AG09319 (cell line): Measurements from ENCODE around the gene GORASP2.

Experiments
- DNase-seq: peaks from one replicate; pipeline ENCODE4 v3.0.0-alpha.2; 2010; ENCODE audit warnings: low read depth; ENCODE audit errors: extremely low read depth
- TF ChIP-seq, protein P1 (sequence below): IDR thresholded peaks from 2 replicates; pipeline ENCODE4 v1.5.1; 2011; ENCODE audit warnings: low read depth, mild to moderate bottlenecking, inconsistent platforms, low read length, moderate library complexity

Gene GORASP2

DNA sequence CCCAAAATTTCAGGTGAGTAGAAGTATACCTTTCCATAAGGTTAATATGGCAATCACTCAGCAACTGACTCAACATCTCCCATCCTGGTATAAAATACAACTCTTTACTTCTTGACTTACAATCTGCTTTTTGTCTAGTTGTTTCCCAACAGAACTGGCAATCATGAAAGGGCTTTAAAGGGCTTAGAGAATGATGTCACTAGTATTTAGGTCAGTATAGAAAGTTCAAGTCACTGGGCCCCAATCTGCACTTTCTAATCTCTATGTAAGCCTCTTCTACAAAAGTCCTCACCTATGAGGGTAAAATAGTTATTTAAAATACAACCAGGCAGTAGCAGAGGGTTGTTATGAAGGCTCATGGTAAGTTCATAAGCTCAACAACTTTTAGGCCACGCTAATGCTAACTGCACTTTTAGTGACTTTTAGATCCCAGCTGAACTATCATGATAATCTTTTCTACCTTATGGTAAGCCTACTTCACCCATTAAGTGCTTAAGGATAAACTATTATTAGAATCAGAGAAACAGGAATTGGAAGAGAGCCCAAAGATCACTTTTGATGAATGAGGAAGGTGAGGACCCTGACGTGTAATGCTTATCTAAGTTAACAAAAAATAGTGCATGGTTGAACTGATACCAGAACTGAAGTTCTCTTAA lies 79.6 kb downstream of the GORASP2 start:
- TF ChIP-seq, protein P1, sequence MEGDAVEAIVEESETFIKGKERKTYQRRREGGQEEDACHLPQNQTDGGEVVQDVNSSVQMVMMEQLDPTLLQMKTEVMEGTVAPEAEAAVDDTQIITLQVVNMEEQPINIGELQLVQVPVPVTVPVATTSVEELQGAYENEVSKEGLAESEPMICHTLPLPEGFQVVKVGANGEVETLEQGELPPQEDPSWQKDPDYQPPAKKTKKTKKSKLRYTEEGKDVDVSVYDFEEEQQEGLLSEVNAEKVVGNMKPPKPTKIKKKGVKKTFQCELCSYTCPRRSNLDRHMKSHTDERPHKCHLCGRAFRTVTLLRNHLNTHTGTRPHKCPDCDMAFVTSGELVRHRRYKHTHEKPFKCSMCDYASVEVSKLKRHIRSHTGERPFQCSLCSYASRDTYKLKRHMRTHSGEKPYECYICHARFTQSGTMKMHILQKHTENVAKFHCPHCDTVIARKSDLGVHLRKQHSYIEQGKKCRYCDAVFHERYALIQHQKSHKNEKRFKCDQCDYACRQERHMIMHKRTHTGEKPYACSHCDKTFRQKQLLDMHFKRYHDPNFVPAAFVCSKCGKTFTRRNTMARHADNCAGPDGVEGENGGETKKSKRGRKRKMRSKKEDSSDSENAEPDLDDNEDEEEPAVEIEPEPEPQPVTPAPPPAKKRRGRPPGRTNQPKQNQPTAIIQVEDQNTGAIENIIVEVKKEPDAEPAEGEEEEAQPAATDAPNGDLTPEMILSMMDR: no peak

DNA sequence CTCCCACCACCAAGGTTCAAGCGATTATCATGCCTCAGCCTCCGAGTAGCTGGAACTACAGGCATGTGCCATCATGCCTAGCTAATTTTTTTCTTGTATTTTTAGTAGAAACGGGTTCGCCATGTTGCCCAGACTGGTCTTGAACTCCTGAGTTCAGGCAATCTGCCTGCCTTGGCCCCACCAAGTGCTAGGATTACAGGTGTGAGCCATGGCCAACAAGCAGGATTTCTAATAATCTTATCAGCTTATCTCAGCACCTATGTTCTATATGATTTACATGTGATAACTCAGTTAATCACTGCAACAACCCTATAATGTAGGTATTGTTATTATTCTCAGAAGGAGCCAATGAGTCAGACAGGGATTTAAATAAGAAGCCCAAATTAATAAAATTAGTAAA lies 80.3 kb downstream of the GORASP2 start:
- no peak for DNase-seq
- TF ChIP-seq, protein P1: no peak

More for the DNA sequence above, 79.6 kb downstream of the GORASP2 start:
- no peak for DNase-seq

DNA sequence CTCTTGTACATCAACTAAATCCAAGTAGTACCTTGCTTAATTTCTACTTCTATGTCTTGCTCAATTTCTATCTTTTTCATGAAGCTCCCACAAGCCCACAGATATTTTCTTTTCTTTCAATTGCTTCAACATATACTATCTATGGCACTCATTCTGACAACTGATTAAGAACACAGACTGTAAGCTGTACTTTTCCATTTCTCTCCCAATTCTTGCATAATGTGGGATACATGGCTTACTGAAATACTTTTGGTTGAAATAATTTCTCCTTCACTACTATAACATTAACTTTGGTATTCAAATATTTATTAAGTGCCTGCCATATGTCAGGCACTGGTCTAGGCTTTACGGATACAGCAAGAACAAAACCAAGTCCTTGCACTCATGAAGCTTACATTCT lies 84.8 kb downstream of the GORASP2 start:
- no peak for DNase-seq
- TF ChIP-seq, protein P1: no peak

DNA sequence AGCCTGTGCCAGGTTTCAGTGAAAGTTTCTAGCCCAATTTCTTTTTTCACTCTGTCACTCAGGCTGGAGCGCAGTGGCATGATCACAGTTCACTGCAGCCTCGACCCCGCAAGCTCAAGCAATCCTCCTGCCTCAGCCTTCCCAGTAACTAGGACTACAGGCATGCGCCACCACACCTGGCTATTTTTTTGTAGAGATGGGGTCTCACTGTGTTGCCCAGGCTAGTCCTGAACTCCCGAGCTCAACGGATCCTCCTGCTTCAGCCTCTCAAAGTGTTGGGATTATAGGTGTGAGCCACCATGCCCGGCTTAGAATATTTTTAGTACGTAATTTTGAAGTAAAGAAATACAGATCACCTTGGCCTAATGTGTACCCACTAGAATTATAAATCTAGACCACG lies 87.1 kb downstream of the GORASP2 start:
- TF ChIP-seq, protein P1: no peak
- no peak for DNase-seq
